Caki2 (cell line): Measurements from ENCODE around the gene CLDN12. TPM values are rescaled to one million over a fixed set of nuclear protein-coding genes. Genes with fewer than 3 reads are reported as not detected.

ENCODE experiments used
- DNase-seq: peaks from one replicate; pipeline ENCODE4 v3.0.0-alpha.2; 2015; ENCODE audit warnings: low read depth
- in situ Hi-C: cut with HindIII; loops from 2 replicates; pipeline ENCODE4 v1.10.0; 2016; ENCODE audit warnings: low sequenced_read_pairs, low pct_unique_long_range_greater_than_20kb, mixed read lengths
- total RNA-seq: library from RNA; depleted of rRNA; stranded (reverse); fragments of >200 nt; shearing (Covaris generic); gene quantifications from 2 replicates; pipeline ENCODE4 v1.2.3, GENCODE V29; 2014; ENCODE audit warnings: low replicate concordance; rRNA removed

CLDN12 gene
- total RNA-seq = 6.3 and 15.3 TPM in 2 replicates

GRCh38 chr7:90403174-90404113 is at the start of gene CLDN12:
Gene CLDN12, plus strand, starts transcription at chr7:90403461. Its CDS starts 9,216 bp downstream, at chr7:90412677.
- peak; percentile 89 for DNase-seq
- in situ Hi-C loops = no loop called here

DNA sequence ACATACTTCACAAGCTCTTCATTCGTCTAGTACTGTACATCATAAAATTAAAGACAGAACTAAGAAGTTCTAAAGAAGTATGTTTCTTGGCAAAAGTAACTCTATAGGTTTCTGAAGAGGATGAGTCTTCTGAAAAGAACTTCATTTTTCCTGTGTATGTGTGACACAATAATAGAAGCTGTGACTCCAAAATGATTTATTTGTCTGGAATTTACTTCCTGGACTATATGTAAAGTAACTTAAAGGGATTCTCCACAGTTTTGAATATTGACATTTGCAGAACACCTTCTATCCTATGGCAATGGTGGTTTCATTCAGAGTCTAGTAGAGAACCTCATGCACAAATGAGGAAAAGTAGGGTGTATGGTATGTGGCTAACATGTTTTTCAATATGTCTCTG is 19.8 kb upstream of the CLDN12 start:
- no peak for DNase-seq
- in situ Hi-C loops = no loop called here

DNA sequence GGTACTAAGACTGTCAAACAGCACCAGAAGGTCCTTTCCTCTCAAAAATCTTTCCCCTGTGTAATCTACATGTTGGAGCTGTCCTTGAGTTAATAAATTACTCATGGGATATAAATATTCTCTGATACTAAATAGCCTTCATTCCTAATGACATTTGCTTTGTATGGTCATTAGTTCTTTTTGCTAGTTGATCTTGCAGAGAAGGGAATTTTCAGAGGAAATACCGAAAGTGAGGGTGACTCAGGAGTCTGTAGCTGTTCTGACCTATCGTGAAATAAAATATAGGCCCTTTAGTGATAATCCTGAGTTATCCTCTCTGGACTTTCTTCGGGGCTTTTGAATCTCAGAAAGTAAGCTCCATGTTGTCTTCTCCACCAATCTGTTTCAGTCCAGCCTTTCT is 19.4 kb upstream of the CLDN12 start:
- in situ Hi-C loops = no loop called here
- no peak for DNase-seq

DNA sequence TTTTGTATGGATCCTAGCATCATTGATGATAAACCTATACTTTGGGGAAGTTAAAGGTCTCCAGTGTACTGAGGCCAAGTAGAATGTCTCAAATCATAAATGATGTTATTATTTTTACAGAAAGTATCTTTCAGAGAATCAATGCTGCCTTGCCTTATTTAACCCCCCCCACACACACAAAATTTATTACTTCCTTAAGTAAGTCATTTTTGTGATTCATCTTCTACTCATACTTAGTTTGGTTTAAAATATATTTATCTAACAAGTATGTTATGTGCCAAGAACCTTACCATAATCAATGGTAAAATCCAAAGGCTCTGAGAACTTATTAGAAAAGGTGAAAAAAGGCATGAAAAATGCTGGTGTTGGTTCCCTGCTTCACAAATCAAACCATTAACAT is 18.8 kb upstream of the CLDN12 start:
- DNase-seq = no peak
- in situ Hi-C loops = no loop called here

- in situ Hi-C loops = no loop called here
These were observed 15.6 kb upstream of the CLDN12 start for GRCh38 chr7:90387470-90388240.

DNA sequence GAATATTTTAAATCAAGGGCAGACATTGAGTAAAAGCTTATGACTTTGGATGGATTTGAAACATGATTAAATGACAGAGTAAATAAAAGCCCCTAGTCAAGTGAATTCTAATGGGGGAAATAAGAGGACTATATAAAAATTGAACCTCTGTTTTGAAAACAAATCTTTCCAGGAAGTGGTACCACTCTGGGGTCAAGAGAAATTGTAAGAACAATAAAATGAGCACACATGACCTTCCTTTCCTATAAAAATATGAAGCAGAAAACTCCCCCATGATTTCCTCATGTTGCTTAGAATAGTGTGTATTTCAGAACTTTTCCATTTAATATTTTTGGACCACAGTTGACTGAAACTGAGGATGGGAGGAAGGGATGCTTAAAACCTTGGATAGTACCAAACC is 12.3 kb upstream of the CLDN12 start:
- in situ Hi-C loops = no loop called here
- DNase-seq = no peak

More at GRCh38 chr7:90387470-90388240, 15.6 kb upstream of the CLDN12 start:
- DNase-seq = no peak

DNA sequence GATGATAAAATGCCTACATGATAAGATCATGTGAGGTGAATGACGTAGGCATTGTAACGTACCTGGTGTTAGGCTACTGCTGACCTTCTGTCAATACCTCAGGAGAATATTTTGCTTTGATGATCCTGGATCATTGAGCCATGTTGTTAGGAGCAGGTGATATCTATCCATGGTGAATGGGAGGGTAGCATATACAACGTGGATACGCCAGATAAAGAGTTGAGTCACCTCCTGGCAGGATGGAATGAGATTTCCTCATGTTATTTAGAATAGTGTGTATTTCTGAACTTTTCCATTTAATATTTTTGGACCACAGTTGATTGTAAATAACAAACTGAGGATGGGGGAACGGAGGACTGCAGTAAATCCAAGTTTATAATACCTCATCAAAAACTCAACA is 11.8 kb upstream of the CLDN12 start:
- in situ Hi-C loops = no loop called here

GRCh38 chr7:90396420-90396819 is 6.8 kb upstream of the CLDN12 start:
- in situ Hi-C loops = no loop called here
- no peak for DNase-seq

More for the DNA sequence above, 11.8 kb upstream of the CLDN12 start:
- no peak for DNase-seq

DNA sequence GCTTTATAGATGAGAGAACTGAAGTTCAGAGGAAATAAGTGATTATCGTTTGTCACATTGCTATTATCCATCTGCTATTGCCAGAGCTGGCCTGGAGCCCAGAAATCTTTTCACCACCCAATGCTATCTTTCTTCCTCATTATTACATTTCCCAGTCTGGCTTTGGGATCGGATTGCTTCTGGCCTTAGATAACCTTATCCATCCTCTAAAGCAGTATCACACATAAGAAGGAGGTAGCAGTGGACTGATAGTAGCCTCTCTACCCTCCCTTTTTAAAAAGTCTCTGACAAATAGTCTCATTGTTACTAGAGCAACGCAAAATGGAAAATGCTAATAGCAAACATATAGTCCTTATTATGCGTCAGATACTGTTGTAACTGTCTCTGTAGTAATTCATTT is 1.3 kb upstream of the CLDN12 start:
- no peak for DNase-seq
- in situ Hi-C loops = no loop called here

DNA sequence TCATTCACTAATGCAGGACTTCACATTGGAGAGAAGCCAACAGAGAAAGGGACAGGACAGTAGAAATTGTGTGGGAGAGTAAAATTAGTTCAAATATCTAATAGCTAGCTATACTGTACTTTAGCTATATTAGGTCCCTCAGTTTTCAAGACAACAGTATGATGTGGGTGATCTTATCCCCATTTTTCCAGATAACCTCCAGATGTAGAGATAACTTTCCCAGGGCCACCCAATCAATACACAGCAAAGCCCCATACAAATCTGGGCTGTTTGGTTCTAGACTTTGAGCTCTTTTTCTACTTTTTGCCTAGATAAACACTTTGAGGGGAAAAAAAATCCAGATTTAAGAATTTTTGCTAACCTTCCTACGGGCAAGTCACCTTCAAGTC is 482 bp upstream of the CLDN12 start:
- DNase-seq = no peak
- in situ Hi-C loops = no loop called here

GRCh38 chr7:90404777-90405176 is 1.5 kb downstream of the CLDN12 start:
- no peak for DNase-seq
- in situ Hi-C loops = no loop called here

GRCh38 chr7:90407484-90407821 is 4.2 kb downstream of the CLDN12 start:
- in situ Hi-C loops = no loop called here

GRCh38 chr7:90408142-90408541 is 4.9 kb downstream of the CLDN12 start:
- no peak for DNase-seq
- in situ Hi-C loops = no loop called here

More at GRCh38 chr7:90407484-90407821, 4.2 kb downstream of the CLDN12 start:
- DNase-seq = no peak

- peak; percentile 33 for DNase-seq
- in situ Hi-C loops = no loop called here
These were observed 6.4 kb downstream of the CLDN12 start for GRCh38 chr7:90409667-90410066.

- peak; percentile 42 for DNase-seq
- in situ Hi-C loops = no loop called here
These were observed 8.2 kb downstream of the CLDN12 start for GRCh38 chr7:90411510-90411909.

DNA sequence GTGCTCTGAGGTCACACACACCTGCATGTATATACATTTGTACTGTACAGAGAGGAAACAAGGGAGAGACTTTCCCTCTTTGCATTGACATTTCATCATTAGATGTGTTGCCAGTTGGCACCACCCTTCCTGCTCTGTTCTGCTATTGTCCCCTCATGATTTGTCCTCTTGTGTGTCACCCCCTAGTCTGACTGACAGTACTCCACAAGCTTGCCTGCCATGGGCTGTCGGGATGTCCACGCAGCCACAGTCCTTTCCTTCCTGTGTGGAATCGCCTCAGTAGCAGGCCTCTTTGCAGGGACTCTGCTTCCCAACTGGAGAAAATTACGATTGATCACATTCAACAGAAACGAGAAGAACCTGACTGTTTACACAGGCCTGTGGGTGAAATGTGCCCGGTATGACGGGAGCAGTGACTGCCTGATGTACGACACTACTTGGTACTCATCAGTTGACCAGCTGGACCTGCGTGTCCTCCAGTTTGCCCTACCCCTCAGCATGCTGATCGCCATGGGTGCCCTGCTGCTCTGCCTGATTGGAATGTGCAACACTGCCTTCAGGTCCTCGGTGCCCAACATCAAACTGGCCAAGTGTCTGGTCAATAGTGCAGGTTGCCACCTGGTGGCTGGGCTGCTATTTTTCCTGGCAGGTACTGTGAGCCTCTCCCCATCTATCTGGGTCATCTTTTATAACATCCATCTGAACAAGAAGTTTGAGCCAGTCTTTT is 9.4 kb downstream of the CLDN12 start:
- DNase-seq = no peak
- in situ Hi-C loops = no loop called here

DNA sequence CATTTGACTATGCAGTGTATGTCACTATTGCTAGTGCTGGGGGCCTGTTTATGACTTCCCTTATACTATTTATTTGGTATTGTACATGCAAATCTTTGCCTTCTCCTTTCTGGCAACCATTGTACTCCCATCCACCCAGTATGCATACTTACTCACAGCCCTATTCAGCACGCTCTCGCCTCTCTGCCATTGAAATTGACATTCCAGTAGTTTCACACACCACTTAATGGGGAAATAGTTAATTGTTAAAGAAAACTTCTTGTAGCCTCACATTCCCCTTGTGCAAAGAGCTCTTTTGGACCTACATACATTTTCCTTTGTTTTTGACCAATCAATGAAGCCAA is 9.9 kb downstream of the CLDN12 start:
- in situ Hi-C loops = no loop called here

GRCh38 chr7:90421651-90422050 is 18.4 kb downstream of the CLDN12 start:
- in situ Hi-C loops = no loop called here
- DNase-seq = no peak

More for the DNA sequence above, 9.9 kb downstream of the CLDN12 start:
- no peak for DNase-seq

GRCh38 chr7:90424720-90425119 is 21.5 kb downstream of the CLDN12 start:
- DNase-seq = no peak
- in situ Hi-C loops = no loop called here
